Renal cortical epithelial cell (primary cell): ENCODE results near the gene RTL10. TPM values are rescaled to one million over a fixed set of nuclear protein-coding genes. Genes with fewer than 3 reads are reported as not detected.
"Not testable (repeated sequence)": the region's sequence is repeated elsewhere in the genome, so short reads cannot be mapped to it uniquely, and the experiment has no call there.

Experiments
- DNase-seq: peaks from one replicate; pipeline ENCODE4 v3.0.0-alpha.2; 2011; ENCODE audit warnings: low read depth
- total RNA-seq: library from RNA; depleted of rRNA; stranded (reverse); fragments of >200 nt; gene quantifications from 2 replicates; pipeline ENCODE4 v1.2.3, GENCODE V29; 2014

RTL10 gene
- total RNA-seq, 1 donor from 2014 or later = 16.9 TPM

DNA sequence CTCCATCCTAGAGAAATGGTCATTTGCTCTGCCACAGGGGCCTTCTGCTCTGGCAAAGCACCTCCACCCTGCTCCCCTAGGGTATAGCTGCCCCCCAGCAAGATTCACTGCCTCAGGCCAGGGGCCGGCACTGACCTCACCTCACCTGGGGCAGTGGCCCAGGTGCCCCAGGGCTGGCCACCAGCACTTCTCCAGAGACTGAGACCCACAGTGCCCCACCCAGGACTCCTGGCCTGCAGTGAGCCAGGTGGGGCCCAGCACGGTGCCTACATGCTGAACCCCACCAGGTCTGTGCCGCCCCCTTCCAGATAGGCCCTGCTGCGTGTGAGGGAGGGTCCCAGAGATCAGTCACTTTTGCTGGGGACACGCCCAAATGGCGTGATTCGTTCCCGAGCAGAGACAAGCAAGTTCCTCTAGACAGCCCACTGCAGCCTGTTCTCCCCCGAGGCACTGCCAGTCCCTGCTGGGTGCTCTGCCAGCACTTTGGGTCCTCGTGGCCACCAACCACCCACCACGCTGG, 10.8 kb downstream of the RTL10 start:
- DNase-seq = no peak

DNA sequence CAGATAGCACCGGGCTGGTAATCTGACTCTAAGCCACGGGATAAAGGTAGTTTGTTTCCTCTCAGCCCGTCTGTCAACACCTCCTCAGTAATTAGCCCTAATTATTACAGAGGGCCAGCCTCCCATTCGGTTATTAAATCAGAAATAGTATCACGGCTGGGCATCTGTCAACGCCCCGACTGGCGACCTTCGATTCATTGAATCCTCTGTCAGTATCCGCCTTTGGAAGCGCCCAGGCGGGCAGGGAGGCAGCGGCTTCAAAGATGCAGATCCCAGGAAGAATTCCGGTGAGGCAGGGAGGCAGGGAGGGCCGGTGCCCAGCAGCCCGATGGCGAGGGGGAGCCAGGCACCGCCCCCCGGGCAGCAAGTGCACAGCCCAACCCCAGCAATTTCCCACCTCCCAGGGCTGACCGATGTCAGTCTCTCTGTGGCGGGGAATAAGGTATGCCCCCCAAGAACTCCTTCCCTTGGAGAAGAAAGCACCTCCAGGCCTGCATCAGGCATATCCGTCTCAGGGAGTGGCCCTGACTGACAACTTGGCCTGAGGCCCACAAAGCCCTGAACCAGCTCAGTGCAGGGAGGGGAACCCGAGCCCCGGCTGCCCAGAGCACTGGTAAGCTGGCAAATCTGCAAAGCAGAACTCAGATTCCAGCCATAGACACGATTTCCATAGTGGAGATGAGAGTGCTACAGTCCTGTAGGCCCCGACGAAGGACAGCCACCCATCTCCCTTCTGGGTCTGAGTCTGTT, 11.4 kb downstream of the RTL10 start:
- DNase-seq = no peak

- DNase-seq = no peak
Measured at GRCh38 chr22:19842393-19843106, 12.1 kb downstream of the RTL10 start.

- DNase-seq = no peak
Measured at GRCh38 chr22:19841641-19842392, 12.9 kb downstream of the RTL10 start.

DNA sequence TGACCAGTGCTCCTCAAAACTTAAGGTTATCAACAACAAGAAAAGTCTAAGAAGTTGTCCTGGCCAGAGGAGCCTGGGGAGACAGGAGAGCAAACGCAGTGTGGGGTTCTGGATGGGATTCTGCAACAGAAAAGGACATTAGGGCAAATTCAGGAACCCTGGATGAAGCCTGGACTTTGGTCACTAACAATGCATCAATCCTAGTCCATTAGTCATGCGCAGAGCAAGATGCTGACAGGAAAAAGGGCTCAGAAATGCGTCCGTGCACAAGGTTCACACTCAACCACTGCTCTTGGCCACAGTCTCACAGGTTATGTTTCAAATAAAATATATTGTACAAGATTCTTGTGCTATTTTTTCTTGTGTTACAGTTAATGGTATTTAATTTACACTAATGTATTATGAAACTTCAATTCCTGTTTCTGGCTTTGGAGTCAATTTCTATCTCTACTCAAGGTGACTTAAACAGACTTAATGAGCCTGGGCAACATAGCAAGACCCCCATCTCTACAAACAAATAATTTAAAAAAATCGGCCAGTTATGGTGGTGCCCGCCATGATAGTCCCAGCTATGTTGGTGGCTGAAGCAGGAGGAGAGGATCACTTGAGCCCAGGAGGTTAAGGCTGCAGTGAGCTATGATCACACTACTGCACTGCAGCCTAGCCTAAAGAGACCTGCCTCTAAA, 13.6 kb downstream of the RTL10 start:
- DNase-seq = no peak

- no peak for DNase-seq
Measured at GRCh38 chr22:19840059-19840458, 14.6 kb downstream of the RTL10 start.

DNA sequence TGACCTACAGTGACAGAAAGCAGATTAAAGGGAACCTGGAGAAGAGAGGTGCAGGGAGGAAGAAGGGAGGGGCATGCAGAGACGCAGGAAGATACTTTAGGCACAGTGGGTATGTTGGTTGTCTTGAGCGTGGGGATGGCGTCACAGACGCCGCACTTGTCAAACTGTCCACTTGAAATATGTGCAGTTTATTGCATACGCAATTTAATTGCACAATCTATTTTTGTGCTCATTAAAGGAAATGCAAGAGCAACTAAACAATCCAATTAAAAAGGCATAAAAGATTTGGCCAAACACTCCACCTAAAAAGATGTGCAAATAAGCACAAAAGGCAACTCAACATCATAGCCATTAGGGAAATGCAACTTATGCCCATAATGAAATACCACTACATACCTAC, 16.8 kb downstream of the RTL10 start:
- no peak for DNase-seq

DNA sequence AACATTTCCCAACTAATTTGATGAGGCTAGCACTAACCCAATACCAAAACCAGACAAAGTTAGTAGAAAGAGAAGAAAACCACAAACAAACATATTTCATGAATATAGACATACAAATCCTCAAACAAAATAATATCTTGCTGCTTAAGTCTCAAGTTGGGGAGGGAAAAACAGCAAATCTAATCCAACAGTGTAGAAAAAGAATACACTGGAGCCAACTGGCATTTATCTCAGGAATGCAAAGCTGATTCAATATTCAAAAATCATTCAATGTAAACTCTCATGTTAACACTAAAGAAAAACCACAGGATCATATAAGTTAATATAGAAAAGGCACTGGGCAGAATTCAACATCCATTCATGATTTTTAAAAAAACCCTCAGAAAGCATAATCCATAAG, 18.2 kb downstream of the RTL10 start:
- DNase-seq = no peak

GRCh38 chr22:19834599-19834998, 20.1 kb downstream of the RTL10 start:
- no peak for DNase-seq

GRCh38 chr22:19833327-19833726, 21.3 kb downstream of the RTL10 start:
- not testable (repeated sequence) for DNase-seq

GRCh38 chr22:19832476-19833108, 22.1 kb downstream of the RTL10 start:
- DNase-seq = no peak

DNA sequence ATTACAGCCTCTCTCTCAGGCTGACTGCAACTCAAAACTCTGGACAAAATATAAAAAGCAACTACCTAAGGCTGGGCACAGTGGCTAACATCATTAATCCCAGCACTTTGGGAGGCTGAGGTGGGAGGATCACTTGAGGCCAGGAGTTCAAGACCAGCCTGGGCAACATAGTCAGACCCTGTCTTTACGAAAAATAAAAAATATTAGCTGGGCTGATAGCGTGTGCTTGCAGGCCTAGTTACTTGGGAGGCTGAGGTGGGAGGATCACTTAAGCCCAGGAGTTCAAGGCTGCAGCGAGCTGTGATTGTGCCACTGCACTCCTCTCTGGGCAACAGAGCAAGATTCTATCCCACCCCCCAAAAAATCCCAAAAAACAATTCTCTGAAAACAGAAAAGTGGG, 22.7 kb downstream of the RTL10 start:
- DNase-seq = not testable (repeated sequence)

DNA sequence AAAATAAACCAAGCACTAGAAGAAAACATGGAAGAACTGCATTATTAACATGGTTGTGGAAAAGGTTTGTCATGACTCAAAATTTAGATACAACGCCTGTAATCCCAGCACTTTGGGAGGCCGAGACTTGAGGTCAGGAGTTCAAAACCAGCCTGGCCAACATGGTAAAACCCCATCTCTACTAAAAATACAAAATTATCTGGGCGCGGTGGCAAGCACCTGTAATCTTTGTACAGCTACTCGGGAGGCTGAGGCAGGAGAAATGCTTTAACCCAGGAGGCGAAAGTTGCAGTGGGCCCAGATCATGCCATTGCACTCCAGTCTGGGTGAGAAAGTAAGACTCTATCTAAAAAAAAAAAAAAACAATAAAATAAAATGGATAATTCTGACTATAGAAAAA, 23.7 kb downstream of the RTL10 start:
- no peak for DNase-seq

DNA sequence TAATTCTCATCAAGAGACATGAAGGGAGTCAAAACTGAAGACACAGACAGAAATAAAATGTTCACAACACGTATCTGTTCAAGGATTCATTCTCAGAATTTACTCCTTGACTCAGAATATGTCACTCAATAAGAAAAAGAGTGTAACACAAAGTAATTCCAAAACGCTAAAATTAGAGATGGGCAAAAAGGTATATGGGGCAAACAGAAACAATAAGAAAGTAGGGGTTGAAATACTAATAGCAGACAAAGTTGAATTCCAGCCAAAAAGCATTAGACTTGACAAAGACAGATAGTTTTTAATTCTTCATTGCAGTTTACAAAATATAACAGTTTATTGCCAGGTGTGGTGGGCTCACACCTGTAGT, 26.7 kb downstream of the RTL10 start:
- no peak for DNase-seq

DNA sequence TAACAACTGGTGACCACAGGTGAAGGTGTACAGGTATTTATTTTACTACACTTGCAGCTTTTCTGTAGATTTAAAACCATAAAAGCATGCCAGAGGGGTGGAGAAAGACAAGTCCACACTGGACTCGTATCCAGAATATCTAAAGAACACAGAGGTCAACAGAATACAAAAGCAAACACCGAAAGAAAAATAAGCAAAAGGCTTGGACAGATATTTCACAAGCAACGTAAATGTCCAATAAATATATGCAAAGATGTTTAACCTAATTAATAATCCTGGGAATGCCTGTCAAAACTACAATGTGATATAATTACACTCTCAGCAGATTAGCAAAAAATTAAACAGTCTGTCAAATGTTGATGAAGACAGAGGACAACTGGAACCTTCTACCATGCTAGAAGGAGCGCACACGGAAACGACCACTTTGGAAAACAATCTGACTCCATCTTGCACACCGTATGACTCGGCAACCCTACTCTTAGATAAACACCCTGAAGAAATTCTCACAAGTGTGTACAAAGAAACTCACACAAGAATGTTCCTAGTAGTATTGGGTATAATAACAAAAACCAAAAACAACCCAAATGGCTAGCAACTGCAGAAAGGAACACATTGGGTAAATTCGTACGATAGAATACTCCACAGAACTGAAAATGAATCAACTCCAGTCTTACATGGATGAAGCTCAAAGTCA, 27.2 kb downstream of the RTL10 start:
- DNase-seq = no peak

- no peak for DNase-seq
Measured at GRCh38 chr22:19826619-19826950, 28.1 kb downstream of the RTL10 start.

DNA sequence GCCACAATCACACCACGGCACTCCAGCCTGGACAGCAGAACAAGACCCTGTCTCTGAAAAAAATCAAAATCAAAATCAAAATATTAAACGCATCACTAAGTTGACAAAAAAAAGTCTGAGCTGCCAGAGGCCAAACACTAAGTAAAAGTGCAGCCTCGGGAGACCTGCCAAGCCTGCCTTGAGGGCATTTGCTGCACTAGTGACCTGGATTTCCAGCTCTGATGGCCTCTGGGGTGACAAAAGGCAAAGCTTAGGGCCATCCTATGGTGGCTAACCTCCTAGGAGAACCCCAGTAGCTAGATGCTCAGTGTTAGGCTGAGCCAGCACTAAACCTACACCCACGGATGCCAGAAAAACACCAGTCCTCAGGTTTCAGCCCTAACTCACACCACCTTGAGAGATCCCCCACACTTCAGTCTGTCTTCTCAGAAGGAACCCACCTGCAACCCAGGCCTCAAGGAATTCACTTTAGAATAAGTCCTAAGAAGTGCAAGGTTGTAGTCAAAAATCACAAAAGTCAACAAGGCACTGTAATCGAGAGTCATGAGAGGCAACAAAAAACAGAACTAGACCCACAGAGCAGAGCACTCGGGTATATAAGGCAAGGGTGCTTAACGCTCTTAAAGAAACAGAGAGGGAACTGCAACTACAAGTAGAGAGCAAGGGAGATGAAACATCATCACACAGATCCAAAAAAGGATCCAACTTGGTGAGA, 28.6 kb downstream of the RTL10 start:
- DNase-seq = no peak

GRCh38 chr22:19824926-19825339, 29.7 kb downstream of the RTL10 start:
- DNase-seq = no peak

DNA sequence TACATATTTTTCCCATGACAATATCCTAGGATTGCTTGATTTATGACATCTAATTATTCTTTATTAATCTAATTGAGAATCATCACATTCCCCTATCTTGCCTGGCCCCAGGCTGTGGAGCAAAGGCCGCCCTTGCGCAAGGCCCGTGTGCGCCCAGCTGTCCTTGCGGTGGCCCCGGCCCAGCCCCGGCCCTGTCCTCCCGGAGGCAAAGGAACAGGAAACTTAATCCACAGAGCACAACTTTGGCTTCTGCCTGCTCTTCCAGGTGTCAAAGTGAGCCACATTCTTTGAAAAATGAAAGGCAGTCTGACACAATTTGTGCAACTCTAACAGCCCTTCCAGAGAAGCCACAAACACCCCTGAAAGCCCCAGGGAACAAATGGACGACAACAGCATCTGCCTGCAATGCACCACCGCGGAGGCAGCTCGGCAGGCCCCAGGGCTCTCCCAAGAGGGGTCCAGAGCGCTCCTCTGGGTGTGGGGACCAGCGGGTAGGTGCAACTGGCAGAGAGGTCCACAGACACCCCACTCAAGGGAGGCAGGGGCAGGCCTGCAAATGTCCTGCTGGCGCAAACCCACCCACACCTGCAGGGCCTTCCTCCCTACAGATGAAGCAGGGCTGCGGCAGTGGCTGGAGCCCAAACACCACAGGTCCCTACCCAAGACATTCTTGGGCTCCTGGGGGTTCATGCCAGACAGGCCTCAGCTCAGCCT, 30.3 kb downstream of the RTL10 start:
- DNase-seq = no peak

DNA sequence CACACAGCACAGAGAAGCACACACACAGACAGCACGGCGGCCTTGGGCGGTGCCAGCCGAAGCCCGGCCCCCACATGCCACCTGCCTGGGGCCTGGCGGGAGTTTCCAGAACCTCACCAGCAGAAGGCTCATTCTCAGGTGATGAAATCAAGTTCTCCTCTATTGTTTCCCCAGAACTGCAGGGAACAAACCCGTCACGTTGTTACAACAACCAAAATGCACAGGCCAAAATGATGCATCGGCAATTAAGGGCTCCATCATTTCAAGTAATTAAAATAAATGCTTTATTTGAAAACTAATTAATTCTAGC, 30.8 kb downstream of the RTL10 start:
- no peak for DNase-seq
